Measurements from ENCODE around the gene BAD.

BAD gene

GRCh38 chr11:64262271-64263002 lies 22.0 kb downstream of the BAD start:
- TF ChIP-seq CTCF (conservative IDR thresholded peaks at IDR 0.05) (no peak), ZFX (IDR thresholded peaks at IDR 0.05) (no peak)
- H3K27ac ChIP-seq = no peak overlapping the region

GRCh38 chr11:64261556-64262080 lies 22.8 kb downstream of the BAD start:
- TF ChIP-seq ZFX (IDR thresholded peaks at IDR 0.05) (no peak), CTCF (conservative IDR thresholded peaks at IDR 0.05) (no peak)
- H3K27ac ChIP-seq = no peak overlapping the region

GRCh38 chr11:64260147-64260708 lies 24.2 kb downstream of the BAD start:
- TF ChIP-seq ZFX (IDR thresholded peaks at IDR 0.05) = no peak
- TF ChIP-seq CTCF (conservative IDR thresholded peaks at IDR 0.05) = no peak
- no peak overlapping the region for H3K27ac ChIP-seq

GRCh38 chr11:64259533-64260067 lies 24.9 kb downstream of the BAD start:
- no peak overlapping the region for H3K27ac ChIP-seq
- TF ChIP-seq ZFX (IDR thresholded peaks at IDR 0.05) (no peak), CTCF (conservative IDR thresholded peaks at IDR 0.05) (no peak)

GRCh38 chr11:64258946-64259532 lies 25.4 kb downstream of the BAD start:
- no peak overlapping the region for H3K27ac ChIP-seq
- TF ChIP-seq ZFX (IDR thresholded peaks at IDR 0.05) (no peak), CTCF (conservative IDR thresholded peaks at IDR 0.05) (no peak)

GRCh38 chr11:64258356-64258755 lies 26.1 kb downstream of the BAD start:
- TF ChIP-seq CTCF (conservative IDR thresholded peaks at IDR 0.05) (no peak), ZFX (IDR thresholded peaks at IDR 0.05) (no peak)
- H3K27ac ChIP-seq = no peak overlapping the region

- H3K27ac ChIP-seq = no peak overlapping the region
- no peak for TF ChIP-seq ZFX (IDR thresholded peaks at IDR 0.05)
- TF ChIP-seq CTCF (conservative IDR thresholded peaks at IDR 0.05) = no peak
These were observed 28.2 kb downstream of the BAD start for GRCh38 chr11:64256300-64256699.
